Measurements from ENCODE around the gene HOXD10.

Gene HOXD10

DNA sequence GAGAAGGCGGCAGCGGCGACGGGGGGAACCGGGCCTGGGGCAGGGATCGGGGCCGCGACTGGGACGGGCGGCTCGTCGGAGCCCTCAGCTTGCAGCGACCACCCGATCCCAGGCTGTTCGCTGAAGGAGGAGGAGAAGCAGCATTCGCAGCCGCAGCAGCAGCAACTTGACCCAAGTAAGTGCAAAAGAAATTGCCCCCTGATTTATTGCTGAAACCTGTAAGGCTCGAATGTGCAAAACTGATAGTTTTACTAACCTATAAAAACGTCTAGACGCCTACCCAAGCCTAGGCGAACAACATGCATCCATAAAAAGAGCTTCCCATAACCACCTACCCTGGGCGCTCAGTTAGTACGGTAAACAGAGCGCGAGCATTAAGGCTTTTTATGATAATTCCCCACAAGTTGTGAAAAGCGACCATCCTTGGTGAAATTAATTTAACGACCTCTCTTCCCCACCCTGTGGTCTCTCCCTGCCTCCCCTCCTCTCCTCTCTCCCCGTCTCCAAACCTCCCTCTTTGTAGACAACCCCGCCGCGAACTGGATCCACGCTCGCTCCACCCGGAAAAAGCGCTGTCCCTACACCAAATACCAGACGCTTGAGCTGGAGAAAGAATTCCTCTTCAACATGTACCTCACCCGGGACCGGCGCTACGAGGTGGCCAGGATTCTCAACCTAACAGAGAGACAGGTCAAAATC, 7.0 kb downstream of the HOXD10 start:
- no peak for DNase-seq

DNA sequence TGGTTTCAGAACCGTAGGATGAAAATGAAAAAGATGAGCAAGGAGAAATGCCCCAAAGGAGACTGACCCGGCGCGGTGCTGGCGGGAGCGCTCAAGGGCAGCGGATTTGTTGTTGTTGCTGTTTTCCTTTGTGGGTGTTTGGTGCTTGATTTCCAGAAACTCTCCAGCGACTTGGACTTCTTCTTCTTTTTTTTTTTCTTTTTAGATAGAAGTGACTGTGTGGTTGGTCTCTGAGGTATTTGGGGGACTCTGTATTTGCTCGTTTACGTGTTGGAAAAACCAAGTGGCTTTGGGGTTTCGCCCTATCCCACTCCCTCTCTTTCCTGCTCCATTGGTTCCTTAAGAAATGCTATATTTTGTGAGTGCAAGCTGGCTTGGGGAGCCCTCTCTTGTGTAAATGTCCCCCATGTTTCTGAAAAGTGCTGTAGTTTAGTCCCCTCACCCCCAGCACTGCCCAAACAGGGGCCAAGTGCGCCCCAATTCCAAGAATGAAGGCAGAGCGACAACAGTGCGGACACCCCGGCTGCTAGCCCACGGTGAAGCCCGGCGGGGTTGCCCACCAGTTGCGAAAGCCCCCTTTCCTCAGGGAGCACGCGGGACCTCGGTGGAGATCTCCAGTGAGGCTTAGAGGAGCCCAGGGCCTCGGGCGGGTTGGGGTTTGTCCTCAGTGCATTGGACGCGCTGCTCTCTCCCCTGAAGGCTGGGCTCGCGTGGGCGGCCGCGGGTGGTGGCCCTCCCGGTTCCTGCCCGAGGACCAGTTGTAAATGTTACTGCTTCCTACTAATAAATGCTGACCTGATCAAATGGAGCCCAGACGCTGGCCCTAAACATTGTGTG, 7.8 kb downstream of the HOXD10 start:
- DNase-seq: no peak

DNA sequence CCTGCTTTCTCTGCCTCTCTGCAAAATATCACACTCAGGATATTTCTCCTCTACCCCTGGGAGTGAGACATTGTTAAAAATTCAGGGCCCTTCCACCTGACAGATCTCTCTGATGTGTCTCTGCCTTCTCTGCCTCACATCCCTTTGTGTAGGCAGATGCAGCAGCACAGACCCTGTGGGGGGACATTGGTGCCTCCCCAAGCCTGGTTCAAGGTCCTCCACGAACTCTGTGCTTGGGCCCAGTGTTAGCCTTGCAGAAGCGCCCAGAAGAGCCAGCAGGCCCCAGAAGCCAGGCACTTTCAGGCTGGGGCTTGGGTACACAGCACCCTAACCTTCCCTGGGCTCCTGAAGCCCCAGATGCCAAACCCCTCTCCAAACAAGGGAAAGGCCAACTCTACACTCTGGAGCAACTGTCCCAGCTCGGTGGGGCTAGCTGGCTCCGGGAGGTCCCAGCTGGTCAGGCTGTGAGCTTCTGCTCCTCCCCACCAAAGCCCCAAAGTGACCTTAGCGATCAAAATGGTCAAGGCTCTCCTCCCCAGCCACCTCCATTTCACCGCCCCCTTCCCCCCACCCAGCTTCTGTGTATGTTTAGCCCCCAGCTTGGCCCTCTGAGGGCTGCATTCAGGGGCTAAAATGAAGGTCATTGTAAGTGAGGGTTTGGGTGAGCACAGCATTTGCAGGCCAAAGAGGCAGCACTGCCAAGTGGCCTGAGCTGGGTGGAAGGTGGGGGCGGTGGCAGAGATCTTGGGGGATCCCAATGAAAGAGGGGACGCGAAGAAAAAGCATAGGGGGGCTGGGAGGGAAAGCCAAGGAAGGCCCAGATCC, 8.6 kb downstream of the HOXD10 start:
- DNase-seq: no peak

DNA sequence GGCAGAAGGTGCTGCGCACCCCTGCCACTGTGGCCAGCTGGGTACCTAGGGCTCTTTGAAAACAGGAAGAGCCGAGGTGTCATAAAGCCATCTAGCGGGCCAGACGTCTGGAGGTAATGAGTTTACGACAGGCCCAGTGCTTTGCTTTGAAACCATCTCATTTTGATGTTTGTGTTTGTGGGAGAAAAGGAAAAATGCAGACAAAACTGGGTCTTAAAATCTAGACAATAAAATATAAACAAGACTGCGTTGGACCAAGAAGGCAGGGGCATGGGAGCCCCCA, 9.1 kb downstream of the HOXD10 start:
- no peak for DNase-seq

DNA sequence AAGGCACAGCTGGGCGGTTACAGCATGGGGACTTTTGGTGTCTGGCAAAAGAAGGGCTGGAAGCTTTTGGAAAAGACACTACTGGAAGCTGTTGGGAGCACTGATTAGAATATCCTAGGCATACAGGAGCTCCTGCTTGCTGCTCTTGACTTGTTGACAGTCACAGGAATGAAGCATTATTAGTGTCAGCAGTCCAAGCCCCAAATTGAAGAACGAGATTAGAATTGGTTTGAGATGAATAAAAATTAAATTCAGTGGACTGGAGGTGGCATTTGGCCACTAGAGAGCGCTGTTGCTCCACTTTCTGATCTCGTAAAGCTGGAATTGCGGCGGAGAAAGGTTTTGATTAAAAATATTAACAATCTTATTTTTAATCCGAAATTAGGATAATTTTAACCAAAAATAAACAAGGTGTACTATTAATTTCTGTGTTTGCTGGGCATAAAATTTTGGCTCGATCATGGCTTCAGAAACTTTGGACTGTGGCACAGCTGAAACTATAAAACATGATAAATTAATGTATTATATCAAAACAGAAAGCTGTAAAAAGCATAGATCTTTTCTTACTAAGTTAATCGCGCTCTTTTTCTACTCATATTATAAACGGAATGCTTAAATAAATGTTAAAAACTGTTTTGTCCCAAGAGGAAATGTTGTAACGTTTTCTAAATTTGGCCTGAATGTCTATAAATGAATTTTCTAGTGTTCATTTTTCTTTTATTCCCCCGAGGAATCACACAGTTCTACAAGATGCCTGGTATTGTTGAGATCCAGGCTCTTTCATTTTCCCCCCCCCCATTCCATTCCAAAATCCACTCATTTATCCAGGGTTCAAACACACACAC, 10.6 kb downstream of the HOXD10 start:
- peak; percentile 57 for DNase-seq

DNA sequence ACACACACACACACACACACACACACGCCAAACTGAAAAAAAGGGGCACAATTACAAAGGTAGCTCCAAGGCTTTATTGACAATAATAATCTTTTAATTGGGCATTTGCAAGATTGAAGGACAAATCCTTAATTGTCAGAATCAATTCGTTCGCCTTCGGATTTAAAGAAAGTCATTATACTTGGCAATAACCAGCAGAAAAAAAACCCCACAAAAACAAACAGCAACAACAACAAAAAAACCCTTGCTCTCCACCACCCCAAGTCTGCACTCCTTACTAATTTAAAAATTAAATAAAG, 11.1 kb downstream of the HOXD10 start:
- no peak for DNase-seq

DNA sequence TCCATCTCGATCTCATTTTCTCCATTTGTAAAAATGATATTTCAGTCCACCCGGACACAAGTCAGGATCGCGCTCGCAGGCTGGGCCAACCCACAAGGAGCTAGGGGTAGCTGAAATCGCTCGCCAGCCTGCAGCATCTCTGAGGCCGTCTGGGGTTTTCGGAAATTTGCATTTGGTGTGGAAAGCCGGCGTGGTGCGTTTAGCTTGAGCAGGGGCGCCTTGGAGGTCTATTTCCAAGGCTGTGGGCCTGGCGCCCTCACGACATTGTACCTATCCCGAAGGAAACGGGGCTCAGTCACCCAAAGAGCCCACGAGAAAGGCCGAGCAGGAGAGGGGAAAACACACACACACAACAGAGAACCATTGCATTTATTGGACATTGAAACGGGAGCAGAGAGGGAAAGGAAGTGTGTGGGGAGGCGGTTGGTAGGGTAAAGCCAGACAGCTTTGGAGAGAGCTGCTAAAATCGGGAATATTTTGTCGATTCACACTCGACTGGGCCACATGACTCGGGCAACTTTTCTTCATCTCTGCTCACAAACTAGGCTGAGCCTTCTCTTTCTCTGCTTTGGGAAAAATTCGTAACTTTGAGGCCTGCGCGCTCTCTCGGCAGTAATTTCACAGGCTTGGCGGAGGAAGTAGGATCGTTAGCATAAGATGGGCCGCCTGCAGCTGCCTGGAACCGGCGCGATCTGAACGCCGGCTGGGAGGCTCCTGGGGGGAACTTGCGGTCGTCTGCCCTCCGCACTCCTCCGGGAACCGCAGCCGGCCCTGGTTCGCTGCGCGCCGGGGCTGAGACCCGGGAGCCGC, 11.8 kb downstream of the HOXD10 start:
- no peak for DNase-seq

DNA sequence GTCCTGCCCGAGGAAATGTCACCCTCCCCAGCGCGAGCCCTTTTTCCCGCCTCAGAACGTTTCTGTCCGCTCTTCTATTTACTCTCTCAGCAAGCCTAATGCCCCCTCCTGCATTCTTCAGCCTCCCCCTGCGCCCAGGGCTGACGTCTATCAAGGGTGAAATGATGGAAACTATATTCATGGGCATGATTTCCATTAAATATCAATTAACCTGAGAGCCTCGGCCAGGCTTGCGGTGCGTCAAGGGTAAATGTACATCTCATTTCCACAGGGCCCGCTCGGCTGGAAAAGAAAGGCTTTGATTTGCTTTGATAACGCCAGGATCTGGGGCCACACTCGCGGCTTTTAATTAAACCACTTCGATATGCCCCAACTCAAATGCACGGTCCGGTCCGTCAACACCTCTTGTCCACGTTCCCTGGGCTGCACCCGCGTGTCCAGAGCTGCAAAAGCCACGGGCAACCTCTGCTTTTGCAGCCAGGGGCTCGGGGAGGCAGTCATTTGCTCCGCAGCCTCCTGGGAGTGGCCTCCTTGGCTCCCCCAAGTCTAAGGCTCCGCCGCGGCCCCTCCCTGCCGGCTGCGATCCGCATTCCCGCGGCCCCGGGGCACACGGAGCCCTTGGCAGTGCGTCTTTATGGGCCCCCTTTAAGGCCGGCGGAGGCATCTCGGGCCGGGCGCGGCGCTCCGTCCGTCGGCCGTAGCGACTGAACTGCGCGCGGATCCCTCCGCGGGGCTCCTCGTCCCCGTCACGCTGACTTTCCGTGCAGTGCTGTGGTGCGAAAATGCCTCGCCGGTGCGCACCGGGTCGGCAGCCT, 12.6 kb downstream of the HOXD10 start, which contains the start of gene HOXD8:
TSS of gene HOXD8 (plus strand) at position 724 of the 815 bp plus-strand sequence. CDS start 662 bp downstream, outside the sequence.
- peak; percentile 62 for DNase-seq

DNA sequence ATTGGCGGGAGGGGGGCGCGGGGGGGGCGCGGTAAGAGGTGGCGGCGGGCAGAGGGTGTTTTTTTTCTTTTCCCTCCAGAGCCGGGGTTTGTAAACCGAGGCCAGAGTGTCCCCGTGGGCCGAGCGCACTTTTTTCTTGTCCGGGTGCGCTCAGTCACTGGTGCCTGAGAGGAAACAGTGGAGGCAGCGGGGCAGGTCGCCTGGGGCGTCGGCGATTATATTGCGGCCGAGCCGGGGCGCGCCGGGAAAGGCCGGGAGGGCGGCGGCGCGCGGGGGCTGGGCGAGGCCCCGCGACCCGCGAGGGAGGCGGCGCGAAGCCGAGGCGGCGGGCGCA, 13.2 kb downstream of the HOXD10 start:
- no peak for DNase-seq

DNA sequence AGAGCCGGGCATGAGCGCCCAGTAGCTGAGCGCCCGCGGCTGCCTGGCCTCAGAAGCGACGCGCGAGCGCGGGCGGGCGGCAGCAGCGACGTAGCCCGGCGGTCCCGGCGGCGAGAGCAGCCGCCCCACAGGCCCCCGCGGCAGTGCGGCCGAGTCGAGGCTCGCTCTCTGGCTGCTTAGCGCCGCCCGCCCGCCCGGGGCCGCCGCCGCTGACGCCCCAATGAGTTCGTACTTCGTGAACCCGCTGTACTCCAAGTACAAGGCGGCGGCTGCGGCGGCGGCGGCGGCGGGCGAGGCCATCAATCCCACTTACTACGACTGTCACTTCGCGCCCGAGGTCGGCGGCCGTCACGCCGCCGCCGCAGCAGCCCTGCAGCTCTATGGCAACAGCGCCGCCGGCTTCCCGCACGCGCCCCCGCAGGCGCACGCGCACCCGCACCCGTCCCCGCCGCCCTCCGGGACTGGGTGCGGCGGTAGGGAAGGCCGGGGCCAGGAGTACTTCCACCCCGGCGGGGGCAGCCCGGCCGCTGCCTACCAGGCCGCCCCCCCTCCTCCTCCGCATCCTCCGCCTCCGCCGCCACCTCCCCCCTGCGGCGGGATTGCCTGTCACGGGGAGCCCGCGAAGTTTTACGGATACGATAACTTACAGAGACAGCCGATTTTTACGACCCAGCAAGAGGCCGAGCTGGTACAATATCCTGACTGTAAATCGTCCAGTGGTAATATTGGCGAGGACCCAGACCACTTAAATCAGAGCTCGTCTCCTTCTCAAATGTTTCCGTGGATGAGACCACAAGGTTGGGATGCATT, 13.8 kb downstream of the HOXD10 start:
- DNase-seq: peak; percentile 65

DNA sequence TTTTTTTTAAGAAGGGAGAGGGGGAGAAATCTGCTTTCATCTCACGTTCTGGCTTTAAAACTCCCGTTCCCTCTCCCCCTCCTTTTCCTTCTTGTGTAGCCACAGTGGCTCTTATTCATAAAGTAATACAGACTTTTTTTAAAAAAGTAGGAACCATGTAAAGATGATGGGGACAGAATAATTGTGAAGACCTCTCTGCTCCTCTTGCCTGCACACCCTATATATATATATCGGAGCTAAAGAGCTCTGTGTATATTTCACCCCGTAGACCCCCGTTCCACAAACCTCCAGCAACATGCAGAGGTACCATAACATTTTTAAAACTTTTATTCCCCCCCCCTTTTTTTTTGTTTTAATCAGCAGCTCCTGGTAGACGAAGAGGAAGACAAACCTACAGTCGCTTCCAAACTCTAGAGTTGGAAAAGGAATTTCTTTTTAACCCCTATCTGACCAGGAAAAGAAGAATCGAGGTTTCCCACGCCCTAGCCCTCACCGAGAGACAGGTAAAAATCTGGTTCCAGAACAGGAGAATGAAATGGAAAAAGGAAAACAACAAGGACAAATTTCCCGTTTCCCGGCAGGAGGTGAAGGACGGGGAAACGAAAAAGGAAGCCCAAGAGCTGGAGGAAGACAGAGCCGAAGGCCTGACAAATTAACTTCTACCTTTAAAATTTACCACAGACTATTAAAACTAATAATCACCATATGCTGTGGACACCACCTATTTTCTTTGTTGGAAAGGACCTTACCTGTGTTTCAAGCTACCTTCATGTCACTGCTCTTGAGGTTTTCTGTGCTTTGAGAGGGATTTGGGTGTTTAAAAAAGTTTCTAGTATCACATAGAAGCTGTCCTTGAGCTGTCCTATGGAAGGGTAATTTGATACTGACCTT, 14.6 kb downstream of the HOXD10 start:
- no peak for DNase-seq

DNA sequence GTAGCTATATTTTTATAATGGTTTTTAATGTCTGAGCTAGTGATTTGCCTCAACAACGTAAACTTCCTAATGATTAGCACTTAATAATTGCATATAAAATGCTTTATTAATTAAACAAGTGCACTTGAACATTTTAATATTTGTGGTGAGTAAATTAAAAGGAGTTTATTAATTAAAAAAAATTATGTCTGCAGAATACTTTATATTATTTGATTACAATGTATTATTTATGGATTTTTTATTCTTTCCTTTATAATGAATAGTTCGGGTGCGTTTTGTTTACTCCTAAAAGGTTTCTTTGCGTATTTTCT, 15.2 kb downstream of the HOXD10 start:
- no peak for DNase-seq

DNA sequence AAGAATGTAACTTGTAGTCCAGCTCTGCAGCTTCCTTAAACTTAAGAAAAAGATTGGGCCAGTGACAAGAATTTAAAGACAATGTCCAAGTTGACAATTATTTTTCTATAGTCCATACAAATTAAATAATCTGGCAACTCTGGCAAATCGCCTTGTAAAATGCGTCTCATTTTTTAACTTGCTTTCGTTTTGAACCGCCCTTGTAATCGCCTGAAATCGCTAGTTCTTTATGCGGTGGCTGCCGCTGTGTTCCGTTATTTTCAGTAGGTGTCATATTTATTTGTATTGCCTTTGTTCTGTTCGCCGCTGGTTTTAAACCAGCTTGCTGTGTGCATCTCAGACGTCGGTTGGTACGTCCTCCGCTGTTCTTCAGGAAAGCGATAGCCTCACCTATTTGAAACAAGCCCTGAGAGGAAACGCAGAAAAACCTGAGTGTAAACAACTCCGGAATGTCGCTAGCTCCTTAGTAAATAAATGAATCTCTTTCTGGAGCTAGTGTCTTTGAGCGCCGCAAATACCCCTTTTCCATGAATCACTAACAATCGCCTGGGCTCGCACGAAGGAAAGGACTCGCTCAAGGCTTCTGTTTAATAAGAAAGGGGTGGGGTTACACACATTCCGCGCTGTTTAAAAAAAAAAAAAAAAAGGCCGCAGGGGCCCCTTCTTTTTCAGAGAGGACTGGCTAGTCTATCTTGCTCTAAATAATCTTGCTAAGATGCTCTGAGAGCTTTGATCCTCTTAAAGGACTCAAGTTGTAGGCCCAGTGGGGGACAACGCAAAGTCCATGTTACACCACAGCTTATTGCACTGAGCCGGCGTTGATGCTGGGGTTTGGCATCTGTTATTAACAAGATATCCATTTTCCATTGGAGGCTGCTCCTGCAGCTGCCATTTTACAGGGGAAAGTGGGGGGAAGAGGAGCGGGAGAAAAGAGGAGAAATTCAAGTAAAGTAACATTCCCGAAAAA, 15.9 kb downstream of the HOXD10 start:
- DNase-seq: no peak

DNA sequence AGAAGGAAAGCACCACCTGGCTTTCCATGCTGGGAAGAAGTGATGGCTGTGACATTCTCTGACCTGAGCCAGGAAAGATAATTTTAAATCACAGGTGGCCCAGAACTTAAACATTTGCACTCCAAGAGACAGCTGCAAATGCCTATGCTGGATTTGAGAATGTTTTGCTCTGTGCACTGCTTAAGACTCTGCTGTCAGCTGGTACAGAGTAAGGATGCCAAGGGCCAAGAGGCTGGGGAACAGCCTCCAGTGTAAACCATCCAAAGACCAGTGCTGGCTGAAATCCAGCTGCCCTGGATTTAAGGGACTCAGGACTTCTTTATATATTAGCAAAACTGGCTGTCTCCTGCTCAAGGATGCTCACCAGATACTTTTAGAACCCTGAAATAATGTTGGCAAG, 16.8 kb downstream of the HOXD10 start:
- no peak for DNase-seq

DNA sequence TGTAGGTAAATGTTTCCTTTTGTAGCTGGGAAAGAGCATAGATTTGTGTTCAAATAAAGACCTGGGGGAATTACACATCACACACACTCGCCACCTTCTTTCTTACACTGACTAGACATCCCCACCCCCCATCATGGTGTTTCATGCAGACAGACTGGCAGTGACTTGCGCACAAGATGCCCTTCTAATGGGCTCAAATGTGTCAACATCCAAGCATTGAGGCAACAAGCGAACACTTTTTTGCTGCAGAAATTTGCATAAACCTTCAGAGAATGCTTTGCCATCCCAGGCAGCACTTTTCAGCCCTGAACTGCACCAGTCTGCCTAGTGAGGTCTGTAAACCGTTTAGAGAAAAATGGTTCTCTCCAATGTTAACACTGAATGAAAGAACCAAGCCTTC, 17.5 kb downstream of the HOXD10 start:
- DNase-seq: no peak

DNA sequence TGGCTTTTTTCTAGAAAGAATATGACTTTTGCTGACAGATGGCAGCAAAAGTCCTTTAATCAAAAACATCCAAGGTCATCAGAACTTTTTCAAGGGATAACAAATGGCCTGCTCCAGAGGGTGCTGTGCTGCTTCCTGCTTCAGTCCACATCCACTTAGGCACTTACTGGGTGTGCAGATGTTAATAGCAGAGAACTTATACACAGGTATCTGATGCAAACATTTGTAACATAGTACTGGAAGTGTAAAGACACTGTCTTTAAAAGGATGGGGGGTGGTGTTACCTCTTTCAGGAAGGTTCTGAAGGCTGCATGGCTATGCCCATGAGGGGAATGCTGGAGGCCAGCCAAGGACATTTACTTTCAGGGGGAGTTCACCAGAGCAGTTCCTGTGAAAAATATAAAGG, 18.5 kb downstream of the HOXD10 start:
- DNase-seq: peak; percentile 29

DNA sequence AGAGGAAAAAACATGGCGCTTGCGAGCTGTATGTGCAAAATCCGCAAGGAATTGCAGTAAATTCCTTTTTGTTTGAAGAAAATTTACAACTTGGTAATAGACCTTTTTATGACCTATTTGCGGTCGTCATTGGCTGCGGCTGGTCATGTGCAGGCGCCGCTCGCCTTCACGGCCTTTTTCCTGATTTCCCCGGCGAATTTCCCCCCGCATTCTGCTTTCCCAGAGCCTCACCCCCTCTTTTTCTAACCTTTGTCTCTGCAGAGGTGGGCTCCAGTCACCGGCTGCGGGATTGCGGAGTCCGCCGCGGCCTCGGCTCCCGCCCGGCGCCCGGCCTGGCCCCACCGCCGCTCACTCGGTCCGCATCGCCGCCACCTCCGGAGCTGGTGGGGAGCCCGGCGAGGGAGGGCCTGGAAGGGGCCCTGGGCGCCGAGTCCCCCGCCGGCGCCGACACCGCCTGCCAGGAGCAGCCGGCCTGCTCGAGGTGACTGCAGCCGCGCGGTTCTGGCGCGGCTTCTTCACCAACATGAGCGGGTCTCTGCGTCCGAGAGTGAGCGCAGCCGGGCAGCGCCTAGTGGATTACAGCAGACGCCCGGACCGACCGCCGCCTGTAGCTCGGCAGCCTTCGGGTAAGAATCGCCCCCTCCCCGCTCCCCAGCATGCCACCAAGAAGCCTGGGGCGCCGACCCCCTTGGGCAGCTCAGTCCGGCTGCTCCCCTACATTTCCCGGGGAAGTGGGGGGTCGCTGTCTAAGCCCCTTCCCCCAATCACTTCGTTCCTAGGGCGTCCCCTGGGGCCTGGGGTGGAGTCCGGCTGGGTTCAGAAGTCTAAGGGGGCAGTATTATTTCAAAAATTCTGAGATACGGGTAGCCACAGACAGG, 20.0 kb downstream of the HOXD10 start:
- no peak for DNase-seq
